Neural crest cell (in vitro differentiated cells): Measurements from ENCODE around the gene EEF1AKMT1. TPM values are rescaled to one million over a fixed set of nuclear protein-coding genes. Genes with fewer than 3 reads are reported as not detected.
A peak's percentile ranks its signal among the peaks of the same experiment; 100 is the strongest.

ENCODE experiments used
- DNase-seq: peaks from one replicate; pipeline ENCODE4 v3.0.0; 2021; ENCODE audit warnings: low read depth, mixed read lengths, low spot score
- H3K27ac Mint-ChIP-seq: one replicate; pipeline ENCODE4 v1.8.0; 2021; ENCODE audit warnings: mild to moderate bottlenecking, mixed read lengths; ENCODE audit not compliant: unreplicated experiment
- H3K27me3 Mint-ChIP-seq: 2 replicates; pipeline ENCODE4 v1.8.0; 2021; ENCODE audit warnings: low read depth, mild to moderate bottlenecking, mixed read lengths
- H3K36me3 Mint-ChIP-seq: 2 replicates; pipeline ENCODE4 v1.8.0; 2021; ENCODE audit warnings: low read depth, mild to moderate bottlenecking, mixed read lengths
- H3K4me1 Mint-ChIP-seq: 2 replicates; pipeline ENCODE4 v1.8.0; 2021; ENCODE audit warnings: mixed read lengths
- H3K4me3 Mint-ChIP-seq: one replicate; pipeline ENCODE4 v1.8.0; 2021; ENCODE audit warnings: mild to moderate bottlenecking, mixed read lengths
- H3K9me3 Mint-ChIP-seq: 2 replicates; pipeline ENCODE4 v1.8.0; 2021; ENCODE audit warnings: mixed read lengths
- CTCF ChIP-seq: fragments of 200-600 bp; sonication (generic); conservative IDR thresholded peaks from 2 replicates; pipeline ENCODE4 v1.5.0; 2021; ENCODE audit warnings: antibody characterized with exemption, mild to moderate bottlenecking
- long read RNA-seq: library from polyadenylated mRNA; unstranded; transcript quantifications from one replicate; pipeline ENCODE4 v2.0.0, GENCODE V29; 2020
- total RNA-seq: library from RNA; stranded (reverse); gene quantifications from 2 replicates; pipeline ENCODE4 v1.2.1, GENCODE V29; 2021

The EEF1AKMT1 gene
- 14.4 and 14.8 TPM in 2 replicates for total RNA-seq
- long read RNA-seq, transcript EEF1AKMT1-202 (5 exons, 1,042 nt) = major isoform, 11 of 17 reads
- long read RNA-seq, partial matches to known transcripts = 0 of 17 reads
- long read RNA-seq, other reads (novel, unspliced or antisense) = 6 of 17 reads

DNA sequence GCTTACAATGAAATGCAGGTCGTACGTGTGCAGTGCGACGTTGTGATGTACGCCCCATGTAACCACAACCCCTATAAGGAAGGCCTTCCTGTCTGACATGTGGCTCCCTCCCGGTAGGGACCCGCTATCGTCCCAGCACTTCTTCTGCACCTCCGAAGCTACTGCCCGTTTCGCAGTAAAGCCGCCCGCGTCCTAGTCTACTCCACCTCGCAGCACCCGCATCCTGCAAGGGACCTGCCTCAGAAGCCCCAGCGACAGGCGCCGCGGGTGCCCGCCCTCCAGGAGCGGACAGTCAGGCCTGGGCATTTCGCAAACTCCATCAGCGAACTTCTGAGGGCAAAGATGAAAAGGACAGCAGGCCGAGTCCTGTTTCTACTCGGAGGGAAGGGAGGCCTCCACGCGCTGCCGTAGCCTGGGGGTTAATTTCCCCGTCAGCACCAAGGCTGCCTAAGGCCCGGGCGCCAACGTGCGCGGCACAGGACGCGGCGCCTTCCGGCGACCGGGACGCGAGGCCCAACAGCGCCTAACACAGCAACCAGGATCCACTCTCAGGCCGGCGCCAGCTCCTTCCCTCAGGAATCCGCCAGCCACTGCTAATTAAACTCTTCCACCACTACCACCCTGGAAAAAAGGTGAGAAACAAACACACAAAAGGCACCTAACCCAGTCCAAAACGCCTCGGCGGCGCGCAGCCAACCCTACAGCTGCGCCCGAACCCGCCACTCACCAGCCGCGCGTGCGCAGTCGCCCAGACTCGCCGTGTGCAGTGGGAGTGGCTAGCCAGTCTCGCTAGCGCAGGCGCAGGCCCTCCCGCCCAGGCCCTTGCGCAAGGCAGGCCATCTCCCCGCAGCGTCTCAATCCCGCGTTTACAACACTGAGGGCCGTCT is at the start of gene EEF1AKMT1:
EEF1AKMT1 (minus strand) TSS at position 768 of the 887 bp plus-strand sequence. CDS start 16,363 bp downstream, outside the sequence.
- DNase-seq = peak; percentile 91
- peaks cover 17% of the 10 kb centered on the region for H3K4me1 Mint-ChIP-seq
- peak within 1 kb of the TSS; percentile 93 for H3K4me3 Mint-ChIP-seq
- peak; percentile 9 for TF ChIP-seq CTCF
- H3K27me3 Mint-ChIP-seq = peaks cover 2% of the 10 kb centered on the region
- H3K36me3 Mint-ChIP-seq = peaks cover 34% of the 10 kb centered on the region
- peak within 1 kb of the TSS; percentile 97 for H3K27ac Mint-ChIP-seq
- H3K9me3 Mint-ChIP-seq = peaks cover 15% of the 10 kb centered on the region

DNA sequence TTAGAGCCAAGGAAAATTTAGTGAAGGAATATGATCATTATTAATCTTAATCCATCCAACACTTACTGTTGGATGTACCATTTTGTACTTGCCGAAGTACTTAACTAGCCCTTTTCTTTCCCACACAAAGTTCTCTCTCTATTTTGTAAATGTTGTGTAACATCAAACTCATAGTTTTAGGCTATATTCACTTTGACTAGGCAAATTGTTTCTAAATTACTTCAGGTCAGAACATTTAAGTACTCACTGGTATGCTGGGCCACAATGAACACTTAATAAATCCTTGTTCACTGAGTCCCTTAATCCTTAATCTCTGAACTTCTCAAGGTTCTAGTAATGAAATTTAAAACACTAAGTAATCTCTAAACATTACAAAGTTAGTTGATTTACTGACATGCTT is 49.3 kb upstream of the EEF1AKMT1 start:
- no peaks in the 10 kb centered on the region for H3K27me3 Mint-ChIP-seq
- no peaks in the 10 kb centered on the region for H3K4me1 Mint-ChIP-seq
- TF ChIP-seq CTCF = no peak
- H3K9me3 Mint-ChIP-seq = no peaks in the 10 kb centered on the region
- no peak for DNase-seq
- H3K27ac Mint-ChIP-seq = no peak overlapping the region
- H3K4me3 Mint-ChIP-seq = no peak overlapping the region
- no peaks in the 10 kb centered on the region for H3K36me3 Mint-ChIP-seq

GRCh38 chr13:20822406-20822805 is 48.6 kb upstream of the EEF1AKMT1 start:
- Mint-ChIP-seq H3K4me1 (no peaks in the 10 kb centered on the region), H3K27ac (no peak overlapping the region), H3K9me3 (no peaks in the 10 kb centered on the region), H3K27me3 (no peaks in the 10 kb centered on the region), H3K4me3 (no peak overlapping the region), H3K36me3 (no peaks in the 10 kb centered on the region)
- no peak for DNase-seq
- TF ChIP-seq CTCF = no peak

- H3K27ac Mint-ChIP-seq = no peak overlapping the region
- H3K9me3 Mint-ChIP-seq = no peaks in the 10 kb centered on the region
- no peaks in the 10 kb centered on the region for H3K4me1 Mint-ChIP-seq
- H3K36me3 Mint-ChIP-seq = no peaks in the 10 kb centered on the region
- no peak for TF ChIP-seq CTCF
- H3K27me3 Mint-ChIP-seq = no peaks in the 10 kb centered on the region
- H3K4me3 Mint-ChIP-seq = no peak overlapping the region
- no peak for DNase-seq
Measured at GRCh38 chr13:20819715-20820114, 46.0 kb upstream of the EEF1AKMT1 start.

GRCh38 chr13:20815464-20815863 is 41.7 kb upstream of the EEF1AKMT1 start:
- Mint-ChIP-seq H3K9me3 (no peaks in the 10 kb centered on the region), H3K27ac (no peak overlapping the region), H3K27me3 (no peaks in the 10 kb centered on the region), H3K36me3 (peaks cover 10% of the 10 kb centered on the region), H3K4me1 (peaks cover 5% of the 10 kb centered on the region), H3K4me3 (no peak overlapping the region)
- TF ChIP-seq CTCF = no peak
- DNase-seq = no peak
